ENCODE data around the gene MIA. TPM values are rescaled to one million over a fixed set of nuclear protein-coding genes. Genes with fewer than 3 reads are reported as not detected.

The MIA gene
- polyA plus RNA-seq, 1 donor from 2014 or later = 1.8 TPM

- Histone ChIP-seq H2AFZ (ENCODE audit: low read depth, low read length) (no peak overlapping the region), H3K9ac (ENCODE audit: low read length) (no peak overlapping the region), H3K27me3 (ENCODE audit: insufficient read depth, low read depth, low read length) (no peaks in the 10 kb centered on the region), H3K9me2 (ENCODE audit: insufficient read depth, low read length) (no peaks in the 10 kb centered on the region), H4K20me1 (ENCODE audit: insufficient read depth) (no peaks in the 10 kb centered on the region), H3K36me3 (ENCODE audit: insufficient read depth, low read length) (no peaks in the 10 kb centered on the region), H3K79me2 (replicated peaks; ENCODE audit: insufficient read depth, low read length) (no peaks in the 10 kb centered on the region), H3K4me2 (ENCODE audit: low read length) (no peak overlapping the region), H3K27ac (ENCODE audit: low read length) (no peak overlapping the region), H3K9me3 (ENCODE audit: low read length) (no peaks in the 10 kb centered on the region), H3F3A (ENCODE audit: insufficient read depth, low read length, poor library complexity, severe bottlenecking) (no peaks in the 10 kb centered on the region), H3K4me3 (ENCODE audit: low read length) (no peak overlapping the region)
- no peak for TF ChIP-seq POLR2AphosphoS5 (IDR thresholded peaks at IDR 0.05)
- no peak for TF ChIP-seq EZH2 (IDR thresholded peaks at IDR 0.05; ENCODE audit: borderline replicate concordance, insufficient read depth, low read length, poor library complexity, severe bottlenecking)
- TF ChIP-seq SMC3 (conservative IDR thresholded peaks at IDR 0.05; ENCODE audit: poor library complexity) = no peak
- TF ChIP-seq REST (IDR thresholded peaks at IDR 0.05; ENCODE audit: borderline replicate concordance) = no peak
- TF ChIP-seq TAF1 (IDR thresholded peaks at IDR 0.05; ENCODE audit: low read depth) = no peak
- TF ChIP-seq RAD21 (conservative IDR thresholded peaks at IDR 0.05) = no peak
- TF ChIP-seq, protein P1, sequence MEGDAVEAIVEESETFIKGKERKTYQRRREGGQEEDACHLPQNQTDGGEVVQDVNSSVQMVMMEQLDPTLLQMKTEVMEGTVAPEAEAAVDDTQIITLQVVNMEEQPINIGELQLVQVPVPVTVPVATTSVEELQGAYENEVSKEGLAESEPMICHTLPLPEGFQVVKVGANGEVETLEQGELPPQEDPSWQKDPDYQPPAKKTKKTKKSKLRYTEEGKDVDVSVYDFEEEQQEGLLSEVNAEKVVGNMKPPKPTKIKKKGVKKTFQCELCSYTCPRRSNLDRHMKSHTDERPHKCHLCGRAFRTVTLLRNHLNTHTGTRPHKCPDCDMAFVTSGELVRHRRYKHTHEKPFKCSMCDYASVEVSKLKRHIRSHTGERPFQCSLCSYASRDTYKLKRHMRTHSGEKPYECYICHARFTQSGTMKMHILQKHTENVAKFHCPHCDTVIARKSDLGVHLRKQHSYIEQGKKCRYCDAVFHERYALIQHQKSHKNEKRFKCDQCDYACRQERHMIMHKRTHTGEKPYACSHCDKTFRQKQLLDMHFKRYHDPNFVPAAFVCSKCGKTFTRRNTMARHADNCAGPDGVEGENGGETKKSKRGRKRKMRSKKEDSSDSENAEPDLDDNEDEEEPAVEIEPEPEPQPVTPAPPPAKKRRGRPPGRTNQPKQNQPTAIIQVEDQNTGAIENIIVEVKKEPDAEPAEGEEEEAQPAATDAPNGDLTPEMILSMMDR (IDR thresholded peaks at IDR 0.05; ENCODE audit: poor library complexity, severe bottlenecking) = no peak
- no peak for TF ChIP-seq MXI1 (conservative IDR thresholded peaks at IDR 0.05; ENCODE audit: poor library complexity, severe bottlenecking)
- no peak for TF ChIP-seq EP300 (conservative IDR thresholded peaks at IDR 0.05; ENCODE audit: poor library complexity, severe bottlenecking)
These were observed 37.9 kb downstream of the MIA start for GRCh38 chr19:40813182-40813581.

DNA sequence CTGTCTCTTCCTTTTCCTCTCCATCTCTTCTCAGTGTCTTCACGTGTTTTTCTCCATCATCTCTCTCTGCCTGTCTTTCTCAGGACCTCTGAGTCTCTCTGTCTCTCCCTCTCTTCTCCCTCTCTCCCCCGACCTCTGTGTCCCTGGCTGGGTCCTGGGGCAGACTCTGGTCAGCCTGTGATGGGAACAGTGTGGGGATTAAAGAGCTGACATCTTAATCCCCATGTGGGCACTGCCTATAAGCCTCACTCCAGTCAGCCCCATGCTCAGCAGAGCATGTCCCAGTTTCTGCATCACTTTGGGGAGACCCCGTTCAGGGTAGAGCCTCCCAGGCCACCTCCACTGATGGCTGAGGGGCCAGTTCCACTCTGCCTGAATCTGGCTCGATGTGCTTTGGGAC, 39.9 kb downstream of the MIA start:
- Histone ChIP-seq H3K9me3 (ENCODE audit: low read length) (no peaks in the 10 kb centered on the region), H3K9ac (ENCODE audit: low read length) (no peak overlapping the region), H3K27ac (ENCODE audit: low read length) (no peak overlapping the region), H3F3A (ENCODE audit: insufficient read depth, low read length, poor library complexity, severe bottlenecking) (no peaks in the 10 kb centered on the region), H3K4me3 (ENCODE audit: low read length) (no peak overlapping the region), H3K79me2 (replicated peaks; ENCODE audit: insufficient read depth, low read length) (no peaks in the 10 kb centered on the region), H3K4me2 (ENCODE audit: low read length) (no peak overlapping the region), H3K9me2 (ENCODE audit: insufficient read depth, low read length) (no peaks in the 10 kb centered on the region), H3K27me3 (ENCODE audit: insufficient read depth, low read depth, low read length) (no peaks in the 10 kb centered on the region), H4K20me1 (ENCODE audit: insufficient read depth) (no peaks in the 10 kb centered on the region), H2AFZ (ENCODE audit: low read depth, low read length) (no peak overlapping the region), H3K36me3 (ENCODE audit: insufficient read depth, low read length) (no peaks in the 10 kb centered on the region)
- TF ChIP-seq SMC3 (conservative IDR thresholded peaks at IDR 0.05; ENCODE audit: poor library complexity) = no peak
- TF ChIP-seq RAD21 (conservative IDR thresholded peaks at IDR 0.05) = no peak
- TF ChIP-seq EZH2 (IDR thresholded peaks at IDR 0.05; ENCODE audit: borderline replicate concordance, insufficient read depth, low read length, poor library complexity, severe bottlenecking) = no peak
- no peak for TF ChIP-seq REST (IDR thresholded peaks at IDR 0.05; ENCODE audit: borderline replicate concordance)
- TF ChIP-seq TAF1 (IDR thresholded peaks at IDR 0.05; ENCODE audit: low read depth) = no peak
- TF ChIP-seq, protein P1 (IDR thresholded peaks at IDR 0.05; ENCODE audit: poor library complexity, severe bottlenecking) = no peak
- no peak for TF ChIP-seq POLR2AphosphoS5 (IDR thresholded peaks at IDR 0.05)
- no peak for TF ChIP-seq EP300 (conservative IDR thresholded peaks at IDR 0.05; ENCODE audit: poor library complexity, severe bottlenecking)
- no peak for TF ChIP-seq MXI1 (conservative IDR thresholded peaks at IDR 0.05; ENCODE audit: poor library complexity, severe bottlenecking)
